ENCODE measurements around the gene ORC6. TPM values are rescaled to one million over a fixed set of nuclear protein-coding genes. Genes with fewer than 3 reads are reported as not detected.

ORC6 gene
- total and polyA plus RNA-seq, 8 donors, result 0.58 to 8.3 (median 3.8) TPM; not detected in 1

GRCh38 chr16:46690281-46691178, 1.1 kb downstream of the ORC6 start:
- no peaks in the 10 kb centered on the region for H3K36me3 ChIP-seq
- peak in 1 of 2 donors; percentile 53 for DNase-seq
- peak overlapping the region; percentile 47 to 96 (median 93) for H3K27ac ChIP-seq
- H3K27me3 ChIP-seq, result no peaks in the 10 kb centered on the region
- intact Hi-C loops (cut with DNase I; ENCODE audit: low total_unique reads), result no loop called here
- TF ChIP-seq POLR2A (IDR thresholded peaks at IDR 0.05) (no peak), CTCF (IDR thresholded peaks at IDR 0.05) (no peak), EP300 (IDR thresholded peaks at IDR 0.05) (no peak), POLR2AphosphoS5 (IDR thresholded peaks at IDR 0.05) (no peak)
- H3K4me3 ChIP-seq, result peak overlapping the region; percentile 87 to 94 (median 94)
- no peaks in the 10 kb centered on the region for H3K9me3 ChIP-seq
- peaks cover 29 to 48% (median 43%) of the 10 kb centered on the region in 4 donors for H3K4me1 ChIP-seq
- WGBS, 5 donors, result 6 to 10% (median 9%) methylated on average over 21 of the region's 21 CpGs

- Histone ChIP-seq H3K9me3 (no peaks in the 10 kb centered on the region), H3K4me1 (peaks cover 23 to 36% (median 33%) of the 10 kb centered on the region in 4 donors), H3K27ac (no peak overlapping the region), H3K4me3 (no peak overlapping the region), H3K27me3 (no peaks in the 10 kb centered on the region), H3K36me3 (peaks cover 0 to 3% (median 0%) of the 10 kb centered on the region in 4 donors)
- DNase-seq, result no peak
- intact Hi-C loops (cut with DNase I; ENCODE audit: low total_unique reads), result no loop called here
- no peak for TF ChIP-seq CTCF (IDR thresholded peaks at IDR 0.05)
- no peak for TF ChIP-seq POLR2A (IDR thresholded peaks at IDR 0.05)
- TF ChIP-seq POLR2AphosphoS5 (IDR thresholded peaks at IDR 0.05), result no peak
- TF ChIP-seq EP300 (IDR thresholded peaks at IDR 0.05), result no peak
- 57 to 72% (median 69%) methylated on average over 4 of the region's 4 CpGs for WGBS, 5 donors
Measured at GRCh38 chr16:46691726-46692125, 2.3 kb downstream of the ORC6 start.

GRCh38 chr16:46693598-46693997, 4.1 kb downstream of the ORC6 start:
- Histone ChIP-seq H3K4me1 (peaks cover 9 to 18% (median 18%) of the 10 kb centered on the region in 4 donors), H3K27me3 (no peaks in the 10 kb centered on the region), H3K4me3 (no peak overlapping the region), H3K27ac (no peak overlapping the region), H3K36me3 (peaks cover 0 to 3% (median 0%) of the 10 kb centered on the region in 4 donors), H3K9me3 (no peaks in the 10 kb centered on the region)
- intact Hi-C loops (cut with DNase I; ENCODE audit: low total_unique reads), result no loop called here
- DNase-seq, result no peak
- 90 to 99% (median 93%) methylated on average over 2 of the region's 2 CpGs for WGBS, 5 donors
- no peak for TF ChIP-seq POLR2A (IDR thresholded peaks at IDR 0.05)
- TF ChIP-seq EP300 (IDR thresholded peaks at IDR 0.05), result no peak
- no peak for TF ChIP-seq CTCF (IDR thresholded peaks at IDR 0.05)
- TF ChIP-seq POLR2AphosphoS5 (IDR thresholded peaks at IDR 0.05), result no peak

- no peak overlapping the region for H3K4me3 ChIP-seq
- no peaks in the 10 kb centered on the region for H3K9me3 ChIP-seq
- WGBS, 5 donors, result 90 to 94% (median 94%) methylated on average over 5 of the region's 5 CpGs
- peaks cover 0 to 3% (median 0%) of the 10 kb centered on the region in 4 donors for H3K36me3 ChIP-seq
- H3K27me3 ChIP-seq, result no peaks in the 10 kb centered on the region
- TF ChIP-seq EP300 (IDR thresholded peaks at IDR 0.05), result no peak
- no peak for TF ChIP-seq POLR2AphosphoS5 (IDR thresholded peaks at IDR 0.05)
- TF ChIP-seq CTCF (IDR thresholded peaks at IDR 0.05), result no peak
- no peak for TF ChIP-seq POLR2A (IDR thresholded peaks at IDR 0.05)
- H3K27ac ChIP-seq, result no peak overlapping the region
- peaks cover 0 to 5% (median 4%) of the 10 kb centered on the region in 4 donors for H3K4me1 ChIP-seq
- DNase-seq, result no peak
- intact Hi-C loops (cut with DNase I; ENCODE audit: low total_unique reads), result no loop called here
Measured at GRCh38 chr16:46695937-46696336, 6.5 kb downstream of the ORC6 start.

Measured in stomach (tissue), 9 donors.